HepG2 (cell line): ENCODE measurements around the gene THY1. TPM values are rescaled to one million over a fixed set of nuclear protein-coding genes. Genes with fewer than 3 reads are reported as not detected.

ENCODE experiments used
- CBX5 ChIP-seq: sonication (generic); formaldehyde crosslinking; IDR thresholded peaks from 2 replicates; pipeline ENCODE4 v1.4.0; 2020; ENCODE audit warnings: missing genetic modification reagents, borderline replicate concordance
- FOXK2 ChIP-seq: fragments of 450-650 bp; IDR thresholded peaks from 2 replicates; pipeline ENCODE4 v1.6.1; 2016
- KDM2A ChIP-seq: sonication (generic); formaldehyde crosslinking; IDR thresholded peaks from 2 replicates; pipeline ENCODE4 v1.4.0; 2020; ENCODE audit warnings: low read depth, missing genetic modification reagents, borderline replicate concordance
- KLF9 ChIP-seq: IDR thresholded peaks from 2 replicates; pipeline ENCODE4 v1.6.1; 2016; ENCODE audit warnings: low read depth
- SP1 ChIP-seq, 2 experiments: fragments of 450-650 bp in 1 of 2; sonication (generic) in 1 of 2; formaldehyde crosslinking in 1 of 2; IDR thresholded peaks; 2 replicates each; pipeline versions ENCODE4 v1.4.0 to v1.6.1; 2016 to 2020; ENCODE audit warnings: missing genetic modification reagents in 1 of 2
- ZNF180 ChIP-seq: sonication (generic); formaldehyde crosslinking; IDR thresholded peaks from 2 replicates; pipeline ENCODE4 v1.4.0; 2020; ENCODE audit warnings: low read depth, missing genetic modification reagents, borderline replicate concordance
- ZNF292 ChIP-seq: sonication (generic); formaldehyde crosslinking; IDR thresholded peaks from 2 replicates; pipeline ENCODE4 v1.8.1; 2022; ENCODE audit warnings: mild to moderate bottlenecking, low read depth, missing genetic modification reagents, borderline replicate concordance
- ZNF33B ChIP-seq: sonication (generic); formaldehyde crosslinking; IDR thresholded peaks from 2 replicates; pipeline ENCODE4 v1.5.1; 2020; ENCODE audit warnings: mild to moderate bottlenecking, missing genetic modification reagents
- ZNF350 ChIP-seq: sonication (generic); formaldehyde crosslinking; IDR thresholded peaks from 2 replicates; pipeline ENCODE4 v1.4.0; 2020; ENCODE audit warnings: mild to moderate bottlenecking, low read depth, missing genetic modification reagents, borderline replicate concordance
- ZNF713 ChIP-seq: sonication (generic); formaldehyde crosslinking; IDR thresholded peaks from 2 replicates; pipeline ENCODE4 v1.4.0; 2020; ENCODE audit warnings: mild to moderate bottlenecking, missing genetic modification reagents
- ZNF792 ChIP-seq: IDR thresholded peaks from 2 replicates; pipeline ENCODE4 v1.6.1; 2016
- polyA plus RNA-seq, 8 experiments: library from polyadenylated mRNA; depleted of rRNA in 3 of 8; stranded (reverse) in 7 of 8; unstranded in 1 of 8; fragments of >200 nt; fragmentation: Illumina TruSeq in 4 of 8; extraction: Trizol in 4 of 8; gene quantifications; 2 replicates each; pipeline versions ENCODE4 v1.2.1 to v1.2.3, GENCODE V29; 2011 to 2016; ENCODE audit warnings: low read depth in 4 of 8, missing spikeins in 1 of 8, mixed read lengths in 1 of 8; ENCODE audit not compliant: insufficient read depth in 1 of 8
- total RNA-seq, 5 experiments: library from RNA; depleted of rRNA; stranded (reverse); fragments of >200 nt; fragmentation: Illumina TruSeq; extraction: Trizol; gene quantifications; 2 replicates each; pipeline ENCODE4 v1.2.3, GENCODE V29; 2016; ENCODE audit warnings: low read depth in 1 of 5
- TF ChIP-seq, protein P1 (sequence below): sonication (generic); formaldehyde crosslinking; IDR thresholded peaks from 2 replicates; pipeline ENCODE4 v1.4.0; 2020; ENCODE audit warnings: missing genetic modification reagents, borderline replicate concordance
- TF ChIP-seq, protein P2 (sequence below): IDR thresholded peaks from 2 replicates; pipeline ENCODE4 v1.6.1; 2016; ENCODE audit warnings: low read depth, missing genetic modification reagents, missing compliant biosample characterization
- TF ChIP-seq, protein P3 (sequence below): sonication (generic); formaldehyde crosslinking; IDR thresholded peaks from 2 replicates; pipeline ENCODE4 v1.4.0; 2020; ENCODE audit warnings: missing genetic modification reagents, borderline replicate concordance
- TF ChIP-seq, protein P4 (sequence below): sonication (generic); formaldehyde crosslinking; IDR thresholded peaks from 2 replicates; pipeline ENCODE4 v1.5.1; 2020; ENCODE audit warnings: missing genetic modification reagents, mild to moderate bottlenecking, borderline replicate concordance

Gene THY1
- total and polyA plus RNA-seq, 2 of the 13 experiments (the other 11 are each of a cell fraction or from before 2014, with no cell fraction given), result not detected

DNA sequence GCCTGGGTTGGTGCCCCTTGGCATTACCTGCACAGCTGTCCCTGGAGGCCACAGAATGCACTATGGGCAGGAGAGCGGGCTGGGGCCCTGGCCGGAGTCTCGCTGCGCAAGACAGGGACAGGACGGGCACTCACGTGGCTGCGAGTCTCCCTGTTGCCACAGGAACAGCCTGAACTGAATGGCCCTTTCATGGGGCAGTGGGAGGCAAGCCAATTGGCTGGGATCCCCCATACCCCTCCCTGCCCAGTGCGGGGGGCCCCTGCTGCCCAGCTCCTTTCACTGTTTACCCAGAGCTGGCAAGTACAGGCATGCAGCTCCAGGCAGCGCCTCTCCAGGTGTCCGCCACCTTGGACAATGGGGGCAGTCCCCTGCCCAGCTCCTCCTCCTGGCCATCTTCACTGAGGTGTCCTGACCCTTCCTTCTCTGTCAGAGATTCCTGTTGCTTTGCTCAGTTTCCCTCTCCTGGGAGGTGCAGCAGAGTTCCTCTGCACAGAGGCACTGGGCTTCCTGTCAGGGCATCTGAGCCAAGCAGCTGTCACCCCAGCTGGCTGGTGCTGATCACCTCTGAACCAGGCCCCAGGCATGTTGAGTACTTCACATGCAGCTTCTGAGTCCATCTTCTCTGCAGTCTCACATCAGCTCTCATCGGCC, 46.6 kb downstream of the THY1 start (continued):
- TF ChIP-seq, protein P1, sequence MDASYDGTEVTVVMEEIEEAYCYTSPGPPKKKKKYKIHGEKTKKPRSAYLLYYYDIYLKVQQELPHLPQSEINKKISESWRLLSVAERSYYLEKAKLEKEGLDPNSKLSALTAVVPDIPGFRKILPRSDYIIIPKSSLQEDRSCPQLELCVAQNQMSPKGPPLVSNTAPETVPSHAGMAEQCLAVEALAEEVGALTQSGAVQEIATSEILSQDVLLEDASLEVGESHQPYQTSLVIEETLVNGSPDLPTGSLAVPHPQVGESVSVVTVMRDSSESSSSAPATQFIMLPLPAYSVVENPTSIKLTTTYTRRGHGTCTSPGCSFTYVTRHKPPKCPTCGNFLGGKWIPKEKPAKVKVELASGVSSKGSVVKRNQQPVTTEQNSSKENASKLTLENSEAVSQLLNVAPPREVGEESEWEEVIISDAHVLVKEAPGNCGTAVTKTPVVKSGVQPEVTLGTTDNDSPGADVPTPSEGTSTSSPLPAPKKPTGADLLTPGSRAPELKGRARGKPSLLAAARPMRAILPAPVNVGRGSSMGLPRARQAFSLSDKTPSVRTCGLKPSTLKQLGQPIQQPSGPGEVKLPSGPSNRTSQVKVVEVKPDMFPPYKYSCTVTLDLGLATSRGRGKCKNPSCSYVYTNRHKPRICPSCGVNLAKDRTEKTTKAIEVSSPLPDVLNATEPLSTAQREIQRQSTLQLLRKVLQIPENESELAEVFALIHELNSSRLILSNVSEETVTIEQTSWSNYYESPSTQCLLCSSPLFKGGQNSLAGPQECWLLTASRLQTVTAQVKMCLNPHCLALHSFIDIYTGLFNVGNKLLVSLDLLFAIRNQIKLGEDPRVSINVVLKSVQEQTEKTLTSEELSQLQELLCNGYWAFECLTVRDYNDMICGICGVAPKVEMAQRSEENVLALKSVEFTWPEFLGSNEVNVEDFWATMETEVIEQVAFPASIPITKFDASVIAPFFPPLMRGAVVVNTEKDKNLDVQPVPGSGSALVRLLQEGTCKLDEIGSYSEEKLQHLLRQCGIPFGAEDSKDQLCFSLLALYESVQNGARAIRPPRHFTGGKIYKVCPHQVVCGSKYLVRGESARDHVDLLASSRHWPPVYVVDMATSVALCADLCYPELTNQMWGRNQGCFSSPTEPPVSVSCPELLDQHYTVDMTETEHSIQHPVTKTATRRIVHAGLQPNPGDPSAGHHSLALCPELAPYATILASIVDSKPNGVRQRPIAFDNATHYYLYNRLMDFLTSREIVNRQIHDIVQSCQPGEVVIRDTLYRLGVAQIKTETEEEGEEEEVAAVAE, result peak; percentile 29; the same call in 1 of the 2 replicates
- TF ChIP-seq ZNF292 (CRISPR knock-in tag) (peak; percentile 60; the same call in 1 of the 2 replicates), ZNF33B (CRISPR knock-in tag) (no peak), KLF9 (CRISPR knock-in tag) (no peak), ZNF180 (CRISPR knock-in tag) (no peak), ZNF713 (CRISPR knock-in tag) (no peak), CBX5 (peak; percentile 74; the same call in 1 of the 2 replicates), ZNF350 (CRISPR knock-in tag) (peak; percentile 50; the same call in 1 of the 2 replicates), KDM2A (CRISPR knock-in tag) (peak; percentile 75), ZNF792 (CRISPR knock-in tag) (peak; percentile 74; the same call in 1 of the 2 replicates), FOXK2 (no peak), SP1 (IDR thresholded peaks at IDR 0.05) (no peak), SP1 (CRISPR knock-in tag; IDR thresholded peaks at IDR 0.05) (peak; percentile 26; the same call in 1 of the 2 replicates)
- TF ChIP-seq, protein P2, sequence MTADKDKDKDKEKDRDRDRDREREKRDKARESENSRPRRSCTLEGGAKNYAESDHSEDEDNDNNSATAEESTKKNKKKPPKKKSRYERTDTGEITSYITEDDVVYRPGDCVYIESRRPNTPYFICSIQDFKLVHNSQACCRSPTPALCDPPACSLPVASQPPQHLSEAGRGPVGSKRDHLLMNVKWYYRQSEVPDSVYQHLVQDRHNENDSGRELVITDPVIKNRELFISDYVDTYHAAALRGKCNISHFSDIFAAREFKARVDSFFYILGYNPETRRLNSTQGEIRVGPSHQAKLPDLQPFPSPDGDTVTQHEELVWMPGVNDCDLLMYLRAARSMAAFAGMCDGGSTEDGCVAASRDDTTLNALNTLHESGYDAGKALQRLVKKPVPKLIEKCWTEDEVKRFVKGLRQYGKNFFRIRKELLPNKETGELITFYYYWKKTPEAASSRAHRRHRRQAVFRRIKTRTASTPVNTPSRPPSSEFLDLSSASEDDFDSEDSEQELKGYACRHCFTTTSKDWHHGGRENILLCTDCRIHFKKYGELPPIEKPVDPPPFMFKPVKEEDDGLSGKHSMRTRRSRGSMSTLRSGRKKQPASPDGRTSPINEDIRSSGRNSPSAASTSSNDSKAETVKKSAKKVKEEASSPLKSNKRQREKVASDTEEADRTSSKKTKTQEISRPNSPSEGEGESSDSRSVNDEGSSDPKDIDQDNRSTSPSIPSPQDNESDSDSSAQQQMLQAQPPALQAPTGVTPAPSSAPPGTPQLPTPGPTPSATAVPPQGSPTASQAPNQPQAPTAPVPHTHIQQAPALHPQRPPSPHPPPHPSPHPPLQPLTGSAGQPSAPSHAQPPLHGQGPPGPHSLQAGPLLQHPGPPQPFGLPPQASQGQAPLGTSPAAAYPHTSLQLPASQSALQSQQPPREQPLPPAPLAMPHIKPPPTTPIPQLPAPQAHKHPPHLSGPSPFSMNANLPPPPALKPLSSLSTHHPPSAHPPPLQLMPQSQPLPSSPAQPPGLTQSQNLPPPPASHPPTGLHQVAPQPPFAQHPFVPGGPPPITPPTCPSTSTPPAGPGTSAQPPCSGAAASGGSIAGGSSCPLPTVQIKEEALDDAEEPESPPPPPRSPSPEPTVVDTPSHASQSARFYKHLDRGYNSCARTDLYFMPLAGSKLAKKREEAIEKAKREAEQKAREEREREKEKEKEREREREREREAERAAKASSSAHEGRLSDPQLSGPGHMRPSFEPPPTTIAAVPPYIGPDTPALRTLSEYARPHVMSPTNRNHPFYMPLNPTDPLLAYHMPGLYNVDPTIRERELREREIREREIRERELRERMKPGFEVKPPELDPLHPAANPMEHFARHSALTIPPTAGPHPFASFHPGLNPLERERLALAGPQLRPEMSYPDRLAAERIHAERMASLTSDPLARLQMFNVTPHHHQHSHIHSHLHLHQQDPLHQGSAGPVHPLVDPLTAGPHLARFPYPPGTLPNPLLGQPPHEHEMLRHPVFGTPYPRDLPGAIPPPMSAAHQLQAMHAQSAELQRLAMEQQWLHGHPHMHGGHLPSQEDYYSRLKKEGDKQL (CRISPR knock-in tag), result no peak
- TF ChIP-seq, protein P3, sequence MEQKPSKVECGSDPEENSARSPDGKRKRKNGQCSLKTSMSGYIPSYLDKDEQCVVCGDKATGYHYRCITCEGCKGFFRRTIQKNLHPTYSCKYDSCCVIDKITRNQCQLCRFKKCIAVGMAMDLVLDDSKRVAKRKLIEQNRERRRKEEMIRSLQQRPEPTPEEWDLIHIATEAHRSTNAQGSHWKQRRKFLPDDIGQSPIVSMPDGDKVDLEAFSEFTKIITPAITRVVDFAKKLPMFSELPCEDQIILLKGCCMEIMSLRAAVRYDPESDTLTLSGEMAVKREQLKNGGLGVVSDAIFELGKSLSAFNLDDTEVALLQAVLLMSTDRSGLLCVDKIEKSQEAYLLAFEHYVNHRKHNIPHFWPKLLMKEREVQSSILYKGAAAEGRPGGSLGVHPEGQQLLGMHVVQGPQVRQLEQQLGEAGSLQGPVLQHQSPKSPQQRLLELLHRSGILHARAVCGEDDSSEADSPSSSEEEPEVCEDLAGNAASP (CRISPR knock-in tag), result peak; percentile 70; the same call in 1 of the 2 replicates
- TF ChIP-seq, protein P4, sequence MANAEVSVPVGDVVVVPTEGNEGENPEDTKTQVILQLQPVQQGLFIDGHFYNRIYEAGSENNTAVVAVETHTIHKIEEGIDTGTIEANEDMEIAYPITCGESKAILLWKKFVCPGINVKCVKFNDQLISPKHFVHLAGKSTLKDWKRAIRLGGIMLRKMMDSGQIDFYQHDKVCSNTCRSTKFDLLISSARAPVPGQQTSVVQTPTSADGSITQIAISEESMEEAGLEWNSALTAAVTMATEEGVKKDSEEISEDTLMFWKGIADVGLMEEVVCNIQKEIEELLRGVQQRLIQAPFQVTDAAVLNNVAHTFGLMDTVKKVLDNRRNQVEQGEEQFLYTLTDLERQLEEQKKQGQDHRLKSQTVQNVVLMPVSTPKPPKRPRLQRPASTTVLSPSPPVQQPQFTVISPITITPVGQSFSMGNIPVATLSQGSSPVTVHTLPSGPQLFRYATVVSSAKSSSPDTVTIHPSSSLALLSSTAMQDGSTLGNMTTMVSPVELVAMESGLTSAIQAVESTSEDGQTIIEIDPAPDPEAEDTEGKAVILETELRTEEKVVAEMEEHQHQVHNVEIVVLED (CRISPR knock-in tag), result no peak
